Fibroblast of lung (primary cell): ENCODE measurements around the gene ERBB4.

Experiments
- EZH2 ChIP-seq: IDR thresholded peaks from 2 replicates; pipeline ENCODE4 v1.5.1; 2012; ENCODE audit warnings: low read length, control low read depth, mild to moderate bottlenecking; ENCODE audit errors: missing control alignments
- TF ChIP-seq, protein P1 (sequence below), 2 donors: IDR thresholded peaks in 1 of 2; conservative IDR thresholded peaks in 1 of 2; 1 replicate in 1 of 2; 2 replicates in 1 of 2; pipeline ENCODE4 v1.5.1; 2011 to 2012; ENCODE audit warnings: low read length in 2 of 2, control low read depth in 1 of 2, inconsistent platforms in 1 of 2, low read depth in 1 of 2, mild to moderate bottlenecking in 1 of 2

DNA sequence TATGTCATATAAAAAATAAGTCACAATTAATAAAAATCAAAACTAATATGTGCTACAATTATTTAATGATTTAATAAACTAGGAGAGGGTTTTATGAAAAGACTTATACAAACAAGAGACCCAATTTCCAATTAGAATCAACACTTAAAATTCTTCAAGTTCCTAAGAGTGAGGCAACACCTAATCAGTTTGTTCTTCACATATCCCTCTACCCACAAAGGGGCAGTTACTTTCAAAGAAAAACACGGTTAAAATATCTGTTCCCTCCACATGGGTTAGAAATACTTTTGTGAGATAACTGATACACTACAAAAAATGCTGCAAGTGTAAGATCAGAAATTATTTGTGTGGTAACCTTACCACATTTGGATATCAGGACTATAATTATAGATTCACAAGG is 357.0 kb downstream of the ERBB4 start:
- TF ChIP-seq, protein P1, sequence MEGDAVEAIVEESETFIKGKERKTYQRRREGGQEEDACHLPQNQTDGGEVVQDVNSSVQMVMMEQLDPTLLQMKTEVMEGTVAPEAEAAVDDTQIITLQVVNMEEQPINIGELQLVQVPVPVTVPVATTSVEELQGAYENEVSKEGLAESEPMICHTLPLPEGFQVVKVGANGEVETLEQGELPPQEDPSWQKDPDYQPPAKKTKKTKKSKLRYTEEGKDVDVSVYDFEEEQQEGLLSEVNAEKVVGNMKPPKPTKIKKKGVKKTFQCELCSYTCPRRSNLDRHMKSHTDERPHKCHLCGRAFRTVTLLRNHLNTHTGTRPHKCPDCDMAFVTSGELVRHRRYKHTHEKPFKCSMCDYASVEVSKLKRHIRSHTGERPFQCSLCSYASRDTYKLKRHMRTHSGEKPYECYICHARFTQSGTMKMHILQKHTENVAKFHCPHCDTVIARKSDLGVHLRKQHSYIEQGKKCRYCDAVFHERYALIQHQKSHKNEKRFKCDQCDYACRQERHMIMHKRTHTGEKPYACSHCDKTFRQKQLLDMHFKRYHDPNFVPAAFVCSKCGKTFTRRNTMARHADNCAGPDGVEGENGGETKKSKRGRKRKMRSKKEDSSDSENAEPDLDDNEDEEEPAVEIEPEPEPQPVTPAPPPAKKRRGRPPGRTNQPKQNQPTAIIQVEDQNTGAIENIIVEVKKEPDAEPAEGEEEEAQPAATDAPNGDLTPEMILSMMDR (conservative IDR thresholded peaks at IDR 0.05 in 1 of 2, IDR thresholded peaks at IDR 0.05 in 1 of 2; ENCODE audit: low read depth in 1 of 2, low read length in 2 of 2) = no peak
- no peak for TF ChIP-seq EZH2
